ENCODE data around the gene COASY.
A peak's percentile ranks its signal among the peaks of the same experiment; 100 is the strongest.

Gene COASY

GRCh38 chr17:42560246-42560645, 1.7 kb upstream of the COASY start:
- Histone ChIP-seq H3K79me2 (ENCODE audit: insufficient read depth, low read length) (peaks cover 36% of the 10 kb centered on the region), H3K4me2 (ENCODE audit: insufficient read depth, low read length) (no peak overlapping the region), H3K4me3 (ENCODE audit: low read depth in 1 of 2, low read length in 2 of 2) (no peak overlapping the region), H3K4me1 (ENCODE audit: insufficient read depth, low read length) (peaks cover 44% of the 10 kb centered on the region), H3K36me3 (ENCODE audit: insufficient read depth, low read length) (peaks cover 28% of the 10 kb centered on the region), H2AFZ (ENCODE audit: low read depth, low read length) (no peak overlapping the region), H3K9ac (ENCODE audit: low read depth, low read length) (no peak overlapping the region), H4K20me1 (ENCODE audit: insufficient read depth, low read length) (peaks cover 9% of the 10 kb centered on the region; the same call in 1 of the 2 replicates), H3K27ac (ENCODE audit: low read length) (no peak overlapping the region), H3K9me3 (ENCODE audit: insufficient read depth, low read length, severe bottlenecking) (no peaks in the 10 kb centered on the region), H3K27me3 (ENCODE audit: insufficient read depth, low read length, poor library complexity) (no peaks in the 10 kb centered on the region)
- no peak for ATAC-seq (ENCODE audit: insufficient read depth, low read depth)
- TF ChIP-seq CTCF (IDR thresholded peaks at IDR 0.05; ENCODE audit: borderline replicate concordance, extremely low read depth, low read length, poor library complexity, severe bottlenecking) (no peak), EZH2 (IDR thresholded peaks at IDR 0.05; ENCODE audit: borderline replicate concordance, low read depth, low read length, severe bottlenecking) (no peak)
- no peak for DNase-seq

- Histone ChIP-seq H4K20me1 (ENCODE audit: insufficient read depth, low read length) (peaks cover 9% of the 10 kb centered on the region; the same call in 1 of the 2 replicates), H3K9ac (ENCODE audit: low read depth, low read length) (peak overlapping the region; percentile 82), H3K79me2 (ENCODE audit: insufficient read depth, low read length) (peaks cover 47% of the 10 kb centered on the region), H3K9me3 (ENCODE audit: insufficient read depth, low read length, severe bottlenecking) (no peaks in the 10 kb centered on the region), H3K4me3 (ENCODE audit: low read depth in 1 of 2, low read length in 2 of 2) (peak overlapping the region; percentile 65 to 75), H3K27ac (ENCODE audit: low read length) (peak overlapping the region; percentile 90), H3K36me3 (ENCODE audit: insufficient read depth, low read length) (peaks cover 48% of the 10 kb centered on the region), H3K4me1 (ENCODE audit: insufficient read depth, low read length) (peaks cover 54% of the 10 kb centered on the region), H3K4me2 (ENCODE audit: insufficient read depth, low read length) (peak overlapping the region; percentile 100), H2AFZ (ENCODE audit: low read depth, low read length) (peak overlapping the region; percentile 84; the same call in 1 of the 2 replicates), H3K27me3 (ENCODE audit: insufficient read depth, low read length, poor library complexity) (no peaks in the 10 kb centered on the region)
- DNase-seq (no peak), ATAC-seq (ENCODE audit: insufficient read depth, low read depth) (peak; percentile 4; the same call in 1 of the 3 replicates)
- TF ChIP-seq EZH2 (IDR thresholded peaks at IDR 0.05; ENCODE audit: borderline replicate concordance, low read depth, low read length, severe bottlenecking) (no peak), CTCF (IDR thresholded peaks at IDR 0.05; ENCODE audit: borderline replicate concordance, extremely low read depth, low read length, poor library complexity, severe bottlenecking) (no peak)
Observed at GRCh38 chr17:42562388-42563142, 617 bp downstream of the COASY start.

GRCh38 chr17:42563143-42563509, 1.2 kb downstream of the COASY start:
- Histone ChIP-seq H3K36me3 (ENCODE audit: insufficient read depth, low read length) (peaks cover 51% of the 10 kb centered on the region), H4K20me1 (ENCODE audit: insufficient read depth, low read length) (peaks cover 12% of the 10 kb centered on the region; the same call in 1 of the 2 replicates), H3K4me3 (ENCODE audit: low read depth in 1 of 2, low read length in 2 of 2) (peak overlapping the region; percentile 65 to 75; a peak in 3 of 4 replicates), H3K4me2 (ENCODE audit: insufficient read depth, low read length) (peak overlapping the region; percentile 100), H3K9me3 (ENCODE audit: insufficient read depth, low read length, severe bottlenecking) (no peaks in the 10 kb centered on the region), H2AFZ (ENCODE audit: low read depth, low read length) (no peak overlapping the region), H3K27me3 (ENCODE audit: insufficient read depth, low read length, poor library complexity) (no peaks in the 10 kb centered on the region), H3K9ac (ENCODE audit: low read depth, low read length) (peak overlapping the region; percentile 82), H3K27ac (ENCODE audit: low read length) (peak overlapping the region; percentile 90), H3K79me2 (ENCODE audit: insufficient read depth, low read length) (peaks cover 51% of the 10 kb centered on the region), H3K4me1 (ENCODE audit: insufficient read depth, low read length) (peaks cover 59% of the 10 kb centered on the region)
- TF ChIP-seq EZH2 (IDR thresholded peaks at IDR 0.05; ENCODE audit: borderline replicate concordance, low read depth, low read length, severe bottlenecking) (no peak), CTCF (IDR thresholded peaks at IDR 0.05; ENCODE audit: borderline replicate concordance, extremely low read depth, low read length, poor library complexity, severe bottlenecking) (no peak)
- DNase-seq (no peak), ATAC-seq (ENCODE audit: insufficient read depth, low read depth) (no peak)

Data from DND-41 (cell line).